GM12892 (cell line): ENCODE measurements around the gene ACTRT2.

ENCODE experiments used
- POLR2A ChIP-seq: IDR thresholded peaks from 2 replicates; pipeline ENCODE4 v1.6.1; 2011; ENCODE audit warnings: low read depth, low read length, control low read depth
- POLR2AphosphoS5 ChIP-seq: IDR thresholded peaks from 2 replicates; pipeline ENCODE4 v1.6.1; 2011; ENCODE audit warnings: low read depth, low read length, control low read depth
- TAF1 ChIP-seq: IDR thresholded peaks from 2 replicates; pipeline ENCODE4 v1.6.1; 2011; ENCODE audit warnings: low read depth, mild to moderate bottlenecking, control low read depth, low read length, borderline replicate concordance

DNA sequence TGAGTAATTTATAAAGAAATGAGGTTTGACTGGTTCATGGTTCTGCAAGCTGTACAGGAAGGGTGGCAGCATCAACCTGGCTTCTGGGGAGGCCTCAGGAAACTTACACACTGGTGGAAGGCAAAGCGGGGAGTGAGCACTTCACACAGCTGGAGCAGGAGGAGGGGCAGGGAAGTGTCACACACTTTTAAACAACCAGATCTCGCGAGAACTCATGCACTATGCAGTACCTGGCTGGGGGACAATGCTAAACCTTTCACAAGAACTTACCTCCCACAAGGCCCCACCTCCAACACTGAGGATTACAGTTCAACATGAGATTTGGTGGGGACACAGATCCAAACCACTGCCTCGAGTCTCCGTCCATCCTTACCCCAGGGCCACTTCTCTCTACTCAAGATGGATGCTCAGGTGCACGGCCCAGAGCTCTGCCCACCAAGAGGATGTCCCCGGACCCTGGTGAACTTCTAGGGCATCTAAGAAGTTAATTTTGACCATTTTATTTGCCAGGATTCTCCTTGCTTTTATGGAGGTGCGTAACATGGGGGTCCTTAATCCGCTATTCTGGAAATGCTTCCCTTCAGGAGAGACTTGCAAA is 22.7 kb upstream of the ACTRT2 start:
- TF ChIP-seq POLR2AphosphoS5 = no peak
- no peak for TF ChIP-seq POLR2A
- TF ChIP-seq TAF1 = no peak
